GM12891 (cell line): ENCODE measurements around the gene NECTIN1.

Source experiments
- POLR2A ChIP-seq: IDR thresholded peaks from 2 replicates; pipeline ENCODE4 v1.6.1; 2011; ENCODE audit warnings: low read depth, low read length, control low read depth
- POLR2AphosphoS5 ChIP-seq: IDR thresholded peaks from 2 replicates; pipeline ENCODE4 v1.6.1; 2011; ENCODE audit warnings: low read depth, low read length, control low read depth
- TAF1 ChIP-seq: IDR thresholded peaks from 2 replicates; pipeline ENCODE4 v1.6.1; 2011; ENCODE audit warnings: low read depth, low read length, control low read depth

DNA sequence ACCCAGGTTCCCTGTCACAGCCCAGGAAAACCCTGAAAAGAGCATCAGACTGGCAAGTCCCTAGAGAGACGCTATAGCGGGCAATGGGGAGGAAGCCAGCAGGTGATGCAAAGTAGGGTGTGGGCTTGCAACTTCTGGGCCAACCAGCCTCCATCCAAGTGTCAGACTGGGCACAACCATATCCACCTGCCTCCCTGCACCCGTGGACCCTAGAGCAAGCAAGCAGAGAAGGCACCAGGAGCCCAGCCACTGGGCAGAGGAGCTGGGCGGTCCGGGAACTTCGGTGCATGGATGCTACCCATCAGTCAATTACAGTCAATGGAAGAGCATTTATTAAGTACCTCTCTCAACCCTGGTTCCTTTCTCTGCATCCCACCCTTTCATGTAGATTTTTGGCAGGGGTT lies 2.8 kb downstream of the NECTIN1 start:
- TF ChIP-seq POLR2A (no peak), POLR2AphosphoS5 (no peak), TAF1 (no peak)
